ENCODE data around the gene ATG4C.
A peak's percentile ranks its signal among the peaks of the same experiment; 100 is the strongest.

The ATG4C gene

GRCh38 chr1:62905309-62905708, 121.4 kb downstream of the ATG4C start:
- no peak for DNase-seq (ENCODE audit: extremely low read depth, low read depth)
- H3K4me3 ChIP-seq (replicated peaks; ENCODE audit: low read depth, low read length) = no peak overlapping the region
- no peak for TF ChIP-seq CTCF (IDR thresholded peaks at IDR 0.05; ENCODE audit: low read depth, low read length, missing control alignments)

GRCh38 chr1:62905872-62906271, 121.9 kb downstream of the ATG4C start:
- no peak overlapping the region for H3K4me3 ChIP-seq (replicated peaks; ENCODE audit: low read depth, low read length)
- no peak for TF ChIP-seq CTCF (IDR thresholded peaks at IDR 0.05; ENCODE audit: low read depth, low read length, missing control alignments)
- DNase-seq (ENCODE audit: extremely low read depth, low read depth) = no peak

- H3K4me3 ChIP-seq (replicated peaks; ENCODE audit: low read depth, low read length) = no peak overlapping the region
- DNase-seq (ENCODE audit: extremely low read depth, low read depth) = no peak
- TF ChIP-seq CTCF (IDR thresholded peaks at IDR 0.05; ENCODE audit: low read depth, low read length, missing control alignments) = peak; percentile 55
Observed at GRCh38 chr1:62906428-62906886, 122.5 kb downstream of the ATG4C start.

GRCh38 chr1:62908168-62908695, 124.3 kb downstream of the ATG4C start:
- no peak for TF ChIP-seq CTCF (IDR thresholded peaks at IDR 0.05; ENCODE audit: low read depth, low read length, missing control alignments)
- no peak overlapping the region for H3K4me3 ChIP-seq (replicated peaks; ENCODE audit: low read depth, low read length)
- no peak for DNase-seq (ENCODE audit: extremely low read depth, low read depth)

- TF ChIP-seq CTCF (IDR thresholded peaks at IDR 0.05; ENCODE audit: low read depth, low read length, missing control alignments) = peak; percentile 72
- peak; percentile 7 for DNase-seq (ENCODE audit: extremely low read depth, low read depth)
Observed at GRCh38 chr1:62912028-62912638, 128.2 kb downstream of the ATG4C start.

More at GRCh38 chr1:62912028-62912638, 128.2 kb downstream of the ATG4C start:
- no peak overlapping the region for H3K4me3 ChIP-seq (replicated peaks; ENCODE audit: low read depth, low read length)
